GM08714 (cell line): ENCODE results near the gene ALDH1L1.

ENCODE experiments used
- H3K4me3 ChIP-seq: fragments of 200-500 bp; sonication (Bioruptor generic); 2 replicates; pipeline ENCODE4 v1.5.1; 2014; ENCODE audit warnings: mild to moderate bottlenecking, low read length, inconsistent platforms
- ZNF274 ChIP-seq: IDR thresholded peaks from 2 replicates; pipeline ENCODE4 v1.6.1; 2012; ENCODE audit warnings: mild to moderate bottlenecking, low read depth, low read length

The ALDH1L1 gene

GRCh38 chr3:126056088-126056487 lies 124.3 kb downstream of the ALDH1L1 start:
- H3K4me3 ChIP-seq = no peak overlapping the region

GRCh38 chr3:126054870-126055269 lies 125.5 kb downstream of the ALDH1L1 start:
- no peak for TF ChIP-seq ZNF274
- H3K4me3 ChIP-seq = no peak overlapping the region

More at GRCh38 chr3:126056088-126056487, 124.3 kb downstream of the ALDH1L1 start:
- TF ChIP-seq ZNF274 = no peak

GRCh38 chr3:126053949-126054569 lies 126.3 kb downstream of the ALDH1L1 start:
- no peak for TF ChIP-seq ZNF274
- H3K4me3 ChIP-seq = no peak overlapping the region
